ENCODE data around the gene CEACAM4.

DNA sequence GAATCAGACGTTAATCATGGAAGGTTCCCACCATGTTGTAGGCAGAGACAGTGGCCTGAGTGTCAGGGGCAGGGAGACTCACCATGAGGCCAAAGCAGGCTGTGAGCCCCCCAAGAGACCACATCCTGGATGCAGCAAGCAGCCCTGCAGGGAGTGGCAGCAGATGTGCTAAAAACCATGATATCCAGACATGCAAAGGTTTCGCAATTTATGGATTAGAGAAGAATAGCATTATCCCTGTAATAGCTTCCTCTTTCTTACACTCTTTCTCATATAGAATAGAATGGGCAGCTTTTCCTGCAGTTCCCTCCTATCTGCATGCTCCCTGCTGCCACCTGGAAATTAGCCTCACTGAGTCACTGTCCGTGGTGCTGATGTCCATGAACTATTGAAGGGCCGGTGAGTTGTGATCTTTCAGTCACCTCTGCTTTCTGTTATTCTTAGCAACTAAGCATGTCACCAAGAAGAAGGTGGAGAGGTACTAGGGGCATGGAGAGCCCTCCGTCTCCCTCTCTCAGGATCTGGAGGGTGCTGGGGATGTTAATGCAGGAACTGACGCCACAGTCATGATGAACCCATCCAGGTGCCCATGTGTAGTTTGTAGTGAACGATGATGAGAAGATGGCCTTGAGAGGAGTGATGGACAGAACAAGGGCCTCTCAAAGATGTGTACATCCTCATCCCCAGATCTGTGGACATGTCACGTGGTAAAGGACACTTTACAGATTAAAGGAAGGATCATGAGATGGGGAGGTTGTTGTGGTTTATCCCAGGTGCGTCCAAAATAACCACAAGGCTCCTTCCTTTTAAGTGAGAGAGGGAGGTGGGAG, 9.9 kb downstream of the CEACAM4 start:
- TF ChIP-seq, protein P1, sequence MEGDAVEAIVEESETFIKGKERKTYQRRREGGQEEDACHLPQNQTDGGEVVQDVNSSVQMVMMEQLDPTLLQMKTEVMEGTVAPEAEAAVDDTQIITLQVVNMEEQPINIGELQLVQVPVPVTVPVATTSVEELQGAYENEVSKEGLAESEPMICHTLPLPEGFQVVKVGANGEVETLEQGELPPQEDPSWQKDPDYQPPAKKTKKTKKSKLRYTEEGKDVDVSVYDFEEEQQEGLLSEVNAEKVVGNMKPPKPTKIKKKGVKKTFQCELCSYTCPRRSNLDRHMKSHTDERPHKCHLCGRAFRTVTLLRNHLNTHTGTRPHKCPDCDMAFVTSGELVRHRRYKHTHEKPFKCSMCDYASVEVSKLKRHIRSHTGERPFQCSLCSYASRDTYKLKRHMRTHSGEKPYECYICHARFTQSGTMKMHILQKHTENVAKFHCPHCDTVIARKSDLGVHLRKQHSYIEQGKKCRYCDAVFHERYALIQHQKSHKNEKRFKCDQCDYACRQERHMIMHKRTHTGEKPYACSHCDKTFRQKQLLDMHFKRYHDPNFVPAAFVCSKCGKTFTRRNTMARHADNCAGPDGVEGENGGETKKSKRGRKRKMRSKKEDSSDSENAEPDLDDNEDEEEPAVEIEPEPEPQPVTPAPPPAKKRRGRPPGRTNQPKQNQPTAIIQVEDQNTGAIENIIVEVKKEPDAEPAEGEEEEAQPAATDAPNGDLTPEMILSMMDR (IDR thresholded peaks at IDR 0.05) = no peak
- TF ChIP-seq EP300 (IDR thresholded peaks at IDR 0.05) = no peak
- TF ChIP-seq POLR2AphosphoS5 (IDR thresholded peaks at IDR 0.05) = no peak

All from esophagus muscularis mucosa (tissue), 4 donors.